Inflammatory macrophage treated with lipopolysaccharide for 4 hours (primary cell): ENCODE measurements around the gene DQX1.

Experiments
- DNase-seq: peaks from one replicate; pipeline ENCODE4 v3.0.0-alpha.2; 2020

Gene DQX1

DNA sequence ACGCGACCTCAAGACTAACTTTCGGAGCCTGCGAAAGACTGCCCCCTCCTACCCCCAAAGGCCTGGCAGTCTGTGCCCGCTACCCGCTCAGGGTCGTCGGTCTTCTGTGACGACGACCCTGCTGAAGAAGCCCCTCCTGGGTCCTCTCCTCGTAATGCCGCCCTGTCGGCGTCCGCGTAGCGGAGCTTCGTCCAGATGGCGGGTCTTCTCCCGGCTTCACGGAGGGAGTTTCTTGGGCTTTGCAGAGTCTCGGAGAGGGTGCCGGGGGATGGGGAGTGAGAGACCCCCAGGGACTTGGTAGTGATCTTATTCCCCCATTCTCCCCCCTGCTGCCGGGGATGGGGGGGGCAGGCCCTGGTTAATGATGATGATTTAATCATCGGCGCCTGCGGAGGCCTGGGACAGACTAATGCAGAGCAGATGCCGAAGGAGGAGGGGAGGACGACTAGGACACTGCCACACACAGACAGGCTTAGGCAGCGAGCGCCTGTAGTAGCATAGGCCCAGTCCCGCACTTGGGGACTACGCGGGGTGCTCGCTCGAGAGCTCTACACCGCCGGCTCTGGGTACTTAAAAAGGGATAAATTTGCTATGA, 18.0 kb downstream of the DQX1 start:
- DNase-seq: no peak

DNA sequence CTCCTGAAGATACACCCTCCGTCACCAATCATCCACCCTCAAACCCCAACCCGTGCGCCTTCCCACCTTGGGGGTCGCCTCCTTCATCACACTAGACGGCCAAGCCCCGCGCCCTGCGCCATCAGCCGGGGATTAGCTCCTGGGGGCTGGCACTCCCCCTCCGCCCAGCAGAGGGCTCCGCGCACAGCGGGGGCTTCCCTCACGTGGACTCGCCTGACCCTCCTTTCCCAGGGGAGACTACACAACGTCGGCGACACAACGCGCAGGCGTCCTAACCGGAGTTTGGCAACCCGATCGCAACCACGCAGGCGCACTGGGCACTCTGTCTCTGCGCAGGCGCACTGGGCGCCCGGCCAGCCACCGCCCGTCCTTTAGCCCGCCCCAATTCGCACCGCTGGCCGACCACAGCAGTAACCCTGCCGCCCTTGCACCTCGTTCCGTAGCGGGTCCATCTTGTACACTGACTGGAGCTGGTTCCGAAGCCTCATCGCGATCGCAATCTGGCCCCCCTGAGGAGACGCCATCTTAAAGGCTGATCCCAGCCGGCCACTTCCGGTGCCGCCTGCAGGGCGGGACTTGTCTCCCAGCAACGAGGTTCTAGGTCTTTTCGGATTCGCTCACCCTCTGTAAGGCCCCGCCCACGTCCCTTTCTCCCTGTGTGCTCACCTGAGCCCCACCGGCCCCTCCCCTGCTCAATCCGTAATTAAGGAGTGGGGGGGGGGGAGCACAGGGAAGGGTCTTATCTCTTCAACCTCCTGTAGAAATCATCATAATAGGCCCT, 18.7 kb downstream of the DQX1 start, which contains the start of gene PCGF1:
PCGF1 (minus strand) TSS at position 551 of the 781 bp plus-strand sequence; CDS start at position 524, 27 bp downstream.
- DNase-seq: peak; percentile 99

DNA sequence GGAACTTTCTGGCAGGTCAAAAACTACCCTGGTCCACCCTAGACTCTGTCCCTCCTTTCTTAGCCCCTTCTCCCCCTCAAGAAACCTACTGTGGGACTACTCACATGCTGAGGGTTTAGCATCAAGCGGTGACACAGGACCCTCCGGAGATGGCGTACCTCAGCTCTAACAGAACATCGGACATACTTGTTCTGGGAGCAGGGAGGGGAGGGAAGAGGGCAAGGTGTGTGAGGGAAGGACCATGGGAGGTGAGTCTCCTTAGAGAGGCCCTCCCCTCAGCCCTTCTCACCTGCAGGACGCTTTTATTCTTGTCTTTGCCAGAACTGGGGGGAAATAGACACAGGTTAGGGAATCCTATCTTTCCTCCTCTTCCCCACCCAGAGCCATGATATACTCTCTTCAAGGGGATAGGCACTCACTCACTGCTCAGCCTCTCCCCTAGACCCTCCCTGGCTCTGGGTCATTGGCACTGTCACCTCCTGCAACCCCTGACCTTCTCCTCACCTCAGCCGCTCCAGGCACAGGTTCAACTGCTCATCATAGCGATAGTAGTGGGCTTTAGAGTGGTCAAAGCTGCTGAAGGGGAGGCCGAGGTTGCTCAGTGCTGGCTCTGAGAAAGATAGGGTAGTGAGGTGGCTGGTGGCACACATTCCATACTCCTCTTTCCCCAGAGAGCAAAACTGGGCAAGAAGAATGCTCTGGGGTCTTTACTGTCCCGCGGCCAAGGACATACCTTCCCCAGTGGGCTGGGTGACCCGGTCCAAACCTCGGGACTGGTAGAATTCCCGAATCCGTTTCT, 20.4 kb downstream of the DQX1 start:
- DNase-seq: no peak

DNA sequence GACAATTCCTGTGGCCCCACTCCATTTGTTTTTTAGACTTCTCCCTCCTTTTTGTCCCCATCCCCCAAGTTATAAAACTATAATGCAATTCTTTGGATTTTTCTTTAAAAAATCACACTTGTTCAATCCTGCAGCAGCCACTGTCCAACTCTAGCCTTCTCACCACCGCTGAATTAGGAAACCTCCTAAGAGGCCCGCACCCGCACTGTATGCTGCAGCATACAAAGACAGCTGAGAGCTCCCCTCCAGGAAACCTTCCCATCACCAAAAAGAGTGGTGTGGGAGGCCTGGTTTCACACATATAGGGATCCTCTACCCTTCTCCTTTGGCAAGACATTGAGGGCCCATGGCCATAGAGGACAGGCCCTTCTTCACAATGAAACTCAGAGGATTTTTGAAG, 21.4 kb downstream of the DQX1 start:
- no peak for DNase-seq

DNA sequence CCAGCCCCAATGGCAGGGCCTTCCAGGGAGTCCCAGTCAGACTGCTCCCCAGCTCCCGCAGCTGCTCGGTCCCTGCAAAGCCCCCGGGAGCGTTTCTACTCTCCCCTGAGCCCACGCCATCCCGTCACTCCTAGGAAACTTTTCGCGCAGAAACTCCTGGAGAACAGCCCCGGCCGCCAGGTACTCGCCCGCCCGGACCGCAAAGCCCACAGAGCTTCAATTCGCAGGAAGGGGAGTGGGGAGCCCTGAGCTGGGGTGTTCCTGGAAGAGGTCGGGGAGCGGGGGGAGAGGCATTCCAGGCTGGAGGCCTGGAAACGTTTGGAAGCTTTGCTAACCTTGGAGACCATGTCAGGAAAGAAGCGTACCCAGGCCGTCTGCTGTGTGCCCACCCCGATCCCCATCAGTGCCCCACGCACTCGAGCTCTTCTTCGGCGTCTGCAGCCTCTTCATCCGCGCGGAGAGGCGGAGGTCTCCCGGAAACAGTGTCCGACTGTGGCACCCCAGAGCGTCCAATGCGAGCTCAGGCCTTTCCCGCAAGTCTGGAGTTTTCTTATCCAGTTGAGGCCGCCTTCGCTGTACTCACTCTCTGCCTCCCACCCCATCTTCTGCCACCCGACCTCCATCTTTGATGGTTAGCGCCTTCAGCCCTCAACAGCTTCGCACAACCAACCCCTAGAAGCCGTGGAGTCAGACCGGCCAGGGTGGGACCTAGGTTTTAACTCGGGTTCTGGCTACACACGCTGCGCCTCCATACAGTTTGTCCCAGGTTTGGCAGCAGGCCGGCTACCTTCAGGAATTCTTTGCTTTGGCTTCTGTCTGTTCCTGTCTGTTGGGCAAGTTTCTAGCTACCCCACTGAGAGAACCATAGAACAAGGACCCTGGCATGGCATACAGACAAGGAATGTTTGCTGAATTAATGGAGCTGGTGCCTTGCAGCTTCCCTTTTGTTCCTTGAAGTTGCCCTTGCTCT, 22.2 kb downstream of the DQX1 start:
- DNase-seq: no peak

DNA sequence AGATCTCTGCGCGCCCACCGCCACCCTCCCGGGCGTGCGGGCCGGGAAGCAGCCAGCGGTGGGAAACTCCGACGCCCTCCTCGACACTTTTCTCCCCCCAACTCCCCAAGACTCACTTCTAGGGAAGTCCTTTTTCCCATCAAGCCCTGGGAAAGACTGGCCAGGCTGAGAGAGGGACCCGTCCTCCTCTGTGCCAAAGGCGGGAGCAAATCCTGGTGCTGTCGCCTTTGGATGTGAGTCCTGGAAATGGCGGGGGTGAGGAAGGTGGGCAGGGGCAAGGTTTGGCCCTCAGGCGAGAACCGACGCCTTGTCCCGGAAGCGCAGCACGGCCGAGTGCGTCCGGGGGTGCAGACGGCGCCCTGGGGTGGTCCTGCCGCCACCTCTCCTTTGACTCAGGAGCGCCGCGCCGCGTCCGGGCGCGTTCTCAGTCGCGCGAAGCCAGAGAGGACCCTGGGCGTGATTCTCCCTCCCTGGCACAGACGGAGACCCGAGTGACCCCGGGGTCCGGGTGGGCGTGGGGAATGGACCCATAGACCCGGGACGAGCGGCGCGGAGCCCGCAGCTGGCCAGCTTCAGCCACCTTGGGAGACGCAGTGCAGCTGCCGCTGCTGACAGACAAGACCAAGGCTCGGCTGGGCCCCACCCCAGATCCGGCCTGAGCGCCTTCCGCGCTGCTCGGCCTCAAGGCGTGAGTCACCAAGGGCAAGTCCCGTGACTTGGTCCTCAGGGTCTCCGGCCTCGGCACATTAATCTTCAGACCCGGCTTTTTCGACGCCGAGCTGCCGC, 23.1 kb downstream of the DQX1 start:
- peak; percentile 83 for DNase-seq

DNA sequence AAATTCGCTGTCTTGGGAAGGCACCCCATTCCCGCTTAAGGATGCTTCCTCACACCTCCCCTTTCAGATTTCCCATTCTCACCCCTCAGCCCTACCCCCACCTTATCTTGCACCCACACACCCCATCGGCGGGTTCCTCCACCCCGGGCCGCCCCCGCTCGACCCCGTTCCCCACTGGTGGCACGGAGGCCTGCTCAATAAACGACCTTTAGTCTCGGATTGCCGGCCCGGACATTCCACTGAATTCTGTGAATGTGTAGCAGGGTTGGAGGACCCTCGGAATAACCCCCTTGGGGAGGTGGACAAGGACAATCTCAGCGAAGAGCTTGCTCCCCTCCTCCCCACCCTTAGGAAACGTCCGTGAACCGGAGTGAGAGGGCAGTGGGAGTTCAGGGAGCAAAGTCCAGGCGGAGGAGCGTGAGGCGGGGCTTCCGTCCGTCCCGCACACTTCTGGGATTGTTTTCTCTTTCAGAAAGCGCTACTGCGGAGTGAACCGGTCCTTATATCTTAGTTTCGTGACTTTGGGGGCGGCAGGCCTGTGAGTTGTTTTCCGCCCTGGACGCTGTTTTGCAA, 23.8 kb downstream of the DQX1 start:
- peak; percentile 46 for DNase-seq

DNA sequence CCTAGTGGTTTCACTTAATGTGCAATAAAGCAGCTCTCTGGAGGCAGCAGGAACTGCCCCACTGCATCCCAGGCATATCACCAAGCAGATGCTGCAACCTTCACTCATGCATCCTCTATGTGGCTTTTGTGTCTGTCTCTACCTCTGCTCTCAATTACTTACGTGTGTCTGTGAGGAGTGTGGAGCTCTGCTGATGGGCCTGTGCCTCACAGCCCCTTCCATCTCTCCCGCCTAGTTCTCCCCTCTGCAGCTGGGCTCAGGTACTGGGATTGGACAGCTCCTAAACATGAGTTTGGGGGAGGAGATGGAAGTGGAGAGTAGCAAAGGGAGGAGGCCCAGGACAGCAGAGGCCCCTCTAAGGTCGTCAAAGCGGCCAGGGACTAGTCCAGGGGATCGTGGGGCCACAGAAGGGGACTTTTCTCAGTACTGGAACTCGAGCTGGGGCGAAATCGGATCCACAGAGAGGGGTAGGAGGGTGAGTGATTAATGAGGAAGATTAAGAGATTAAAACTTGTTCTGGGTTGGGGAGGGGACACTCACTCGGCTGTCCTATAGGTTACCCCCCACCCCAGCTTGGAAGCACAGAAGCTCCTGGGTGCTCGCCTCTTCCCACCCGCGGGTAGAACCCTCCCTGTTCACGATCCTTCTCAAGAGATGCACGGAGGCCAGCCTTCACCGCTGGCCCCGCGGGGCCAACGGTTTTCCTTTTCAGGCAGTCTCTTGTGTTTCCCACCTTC, 24.5 kb downstream of the DQX1 start:
- no peak for DNase-seq

DNA sequence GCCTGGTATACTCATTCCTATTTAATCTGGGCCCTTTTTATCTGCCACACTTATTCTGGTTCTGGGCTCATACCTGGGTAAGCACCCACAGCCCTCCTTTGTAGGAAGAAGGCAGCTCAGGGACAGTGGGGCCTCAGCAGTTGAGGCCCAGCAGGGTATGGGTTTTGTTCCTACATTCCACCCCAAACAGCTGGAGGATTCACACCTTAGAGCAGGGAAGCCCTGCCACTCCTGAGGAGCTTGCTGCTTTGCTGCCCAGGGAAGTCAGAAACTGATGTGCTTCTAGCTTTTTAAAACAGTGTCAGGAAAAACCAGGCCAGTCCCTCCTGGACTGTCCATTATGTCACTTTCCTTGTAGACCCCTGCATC, 25.5 kb downstream of the DQX1 start:
- DNase-seq: no peak

DNA sequence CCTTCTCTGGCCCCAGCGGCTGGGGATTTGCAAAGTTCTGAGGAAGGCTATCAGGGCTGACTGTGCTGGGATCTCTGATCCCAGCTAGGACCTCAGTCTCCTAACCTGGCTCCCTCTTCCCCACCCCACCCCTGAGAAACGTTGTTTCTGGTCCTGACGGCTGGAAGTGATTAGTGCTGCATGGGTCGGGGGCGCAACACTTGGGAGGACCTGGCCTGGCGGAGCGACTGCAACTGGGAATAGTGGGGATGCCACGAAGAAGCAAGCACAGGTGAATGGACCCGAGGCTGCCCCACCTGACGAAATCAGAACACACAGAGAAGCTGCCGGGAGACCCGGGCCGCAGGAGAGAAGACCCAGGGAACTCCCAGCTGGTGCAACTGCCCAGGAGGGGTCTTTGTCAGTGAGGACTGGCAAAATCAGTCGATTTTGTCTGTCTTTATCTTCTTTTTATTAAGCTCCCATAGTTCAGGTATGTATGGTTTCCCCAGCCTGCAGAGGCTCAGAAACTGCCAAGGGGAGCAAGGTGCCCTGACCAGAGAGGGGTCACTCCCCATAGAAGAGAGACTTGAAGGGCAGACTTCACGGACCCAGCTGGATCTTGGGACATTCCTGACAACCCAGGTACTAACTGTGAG, 26.0 kb downstream of the DQX1 start:
- DNase-seq: no peak

DNA sequence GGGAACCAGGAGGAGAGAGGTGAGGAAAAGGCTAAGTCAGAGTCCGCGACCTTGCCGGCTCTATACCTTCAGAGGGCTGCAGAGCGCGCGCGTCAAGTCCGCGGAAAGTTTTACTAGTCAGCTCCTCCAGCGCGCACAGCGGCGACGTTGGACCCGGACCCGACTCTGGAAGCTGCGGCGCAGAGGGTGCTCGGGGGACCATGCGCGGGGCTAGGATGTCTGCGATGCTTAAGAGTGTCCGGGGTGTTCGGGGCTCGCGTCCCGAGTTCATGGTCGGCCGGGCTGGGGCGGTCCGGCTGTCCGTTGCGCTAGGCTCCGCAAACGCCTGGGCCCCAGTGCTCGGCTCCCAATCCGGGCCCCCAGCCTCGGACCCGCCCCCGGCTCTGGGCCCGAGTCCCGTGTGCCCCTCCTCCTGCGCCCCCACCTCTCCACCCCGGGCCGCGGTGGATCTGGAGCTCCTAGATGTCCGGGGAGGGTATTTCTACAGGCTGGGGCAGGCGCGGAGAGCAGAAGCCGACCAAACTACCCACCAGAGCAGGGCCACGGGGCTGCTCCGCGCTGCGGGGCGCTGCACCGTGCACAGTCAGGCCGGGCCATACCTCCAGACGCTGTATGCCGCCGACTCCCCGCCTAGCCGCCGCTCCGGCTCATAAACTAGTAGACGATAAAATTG, 26.6 kb downstream of the DQX1 start, which contains the start of gene LBX2:
LBX2 (minus strand) TSS at position 337 of the 673 bp plus-strand sequence; CDS start at position 271, 66 bp downstream.
- no peak for DNase-seq

DNA sequence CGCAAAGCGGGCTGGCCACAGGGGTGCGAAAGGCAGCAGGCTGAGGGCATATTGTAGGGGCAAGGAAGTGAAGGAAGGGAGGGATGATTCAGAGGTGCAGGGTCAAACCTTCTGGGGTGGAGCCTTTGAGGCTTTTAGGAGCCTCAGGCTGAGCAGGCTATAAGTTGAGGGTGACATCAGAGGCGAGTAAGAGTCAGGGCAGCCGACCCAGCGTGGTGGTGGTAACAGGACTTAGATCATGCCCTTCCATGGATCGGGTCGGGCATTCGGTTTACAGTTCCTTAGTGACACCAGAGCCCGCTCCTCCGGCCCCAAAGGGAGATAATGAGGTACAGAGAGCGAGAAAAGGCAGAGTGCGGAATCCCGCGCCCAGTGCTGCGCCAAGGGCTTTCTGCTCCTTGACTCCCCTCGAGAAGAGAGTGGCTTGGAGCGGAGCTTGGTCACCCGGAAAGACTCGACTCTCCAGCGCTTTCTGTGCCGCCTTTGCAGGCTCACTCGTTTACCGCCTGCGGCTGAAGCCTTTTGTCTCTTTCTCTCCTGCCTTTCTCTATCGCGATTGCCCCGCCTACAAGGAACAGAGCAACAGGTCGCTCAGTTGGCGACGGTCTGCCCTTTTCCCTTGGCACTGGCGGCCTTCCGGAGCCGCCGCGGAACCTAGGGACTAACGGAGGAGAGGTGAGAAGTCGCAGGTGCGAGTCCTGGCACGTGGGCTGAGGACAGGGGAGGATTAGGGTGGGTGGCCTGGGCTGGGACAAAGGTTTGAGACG, 27.3 kb downstream of the DQX1 start:
- DNase-seq: peak; percentile 52

DNA sequence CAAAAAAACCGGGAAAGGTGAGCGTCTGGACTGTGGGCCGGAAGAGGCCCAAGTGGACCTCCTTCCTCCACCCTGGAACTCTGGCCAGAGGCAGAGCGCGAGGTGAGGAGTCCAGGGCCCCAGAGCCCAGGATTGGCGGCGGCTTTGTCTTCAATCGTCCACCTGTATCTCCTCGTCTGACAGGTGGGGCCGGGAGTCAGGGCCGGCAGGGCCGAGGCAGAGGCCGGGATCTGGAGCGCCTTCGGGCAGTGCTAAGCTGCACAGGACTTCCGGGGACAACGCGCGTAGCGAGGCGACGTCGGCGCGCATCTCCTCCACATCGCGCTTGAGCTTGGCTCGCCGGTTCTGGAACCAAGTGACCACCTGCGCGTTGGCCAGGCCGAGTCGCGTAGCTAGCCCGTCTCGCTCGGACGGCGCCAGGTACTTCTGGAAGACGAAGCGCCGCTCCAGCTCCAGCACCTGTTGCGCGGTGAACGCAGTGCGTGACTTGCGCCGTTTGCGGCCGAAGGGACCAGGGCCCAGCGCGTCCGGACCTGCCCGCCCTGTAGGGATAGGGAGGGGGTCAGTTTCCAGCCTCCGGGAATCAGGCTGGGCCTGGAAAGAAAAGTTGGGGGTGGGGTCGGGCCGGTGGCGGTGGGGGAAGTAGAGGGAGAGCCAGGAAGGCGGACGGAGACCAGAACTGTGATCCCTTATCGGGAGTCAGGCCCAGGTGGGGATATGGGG, 28.1 kb downstream of the DQX1 start:
- DNase-seq: peak; percentile 36

DNA sequence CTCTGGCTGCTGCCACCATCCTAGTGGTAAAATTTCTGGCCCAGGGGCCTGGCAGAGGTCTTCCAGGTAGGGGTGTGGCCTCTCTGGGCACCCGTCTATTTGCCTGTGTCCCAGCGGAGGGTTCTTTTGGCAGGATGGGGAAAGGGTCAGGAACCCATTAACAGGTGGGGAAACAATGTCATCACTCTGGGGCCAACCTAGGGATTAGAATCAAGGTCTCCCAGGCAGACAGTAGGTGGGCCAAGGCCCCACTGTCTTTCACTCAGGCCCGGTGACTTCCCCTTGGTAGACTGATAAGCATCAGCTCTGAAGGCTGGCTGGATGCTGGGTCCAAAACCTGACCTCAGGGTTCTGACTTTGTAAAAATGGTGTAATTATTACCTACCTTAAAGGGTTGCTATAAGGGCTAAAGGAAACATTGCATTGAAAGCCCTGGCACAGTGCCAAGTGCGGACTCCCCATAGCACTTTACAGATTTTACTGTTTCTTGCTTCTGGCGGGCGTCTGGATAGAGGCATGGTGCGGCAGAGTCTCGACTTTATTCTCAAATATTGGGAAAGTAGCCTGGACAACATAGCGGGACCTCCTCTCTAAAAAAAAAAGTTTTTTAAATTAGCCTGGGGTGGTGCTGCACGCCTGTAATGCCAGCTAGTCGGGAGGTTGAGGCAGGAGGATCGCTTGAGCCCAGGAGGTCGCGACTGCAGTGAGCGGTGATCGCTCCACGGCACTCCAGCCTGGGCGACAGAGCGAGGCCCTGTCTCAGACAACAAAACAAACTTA, 28.8 kb downstream of the DQX1 start:
- DNase-seq: no peak

DNA sequence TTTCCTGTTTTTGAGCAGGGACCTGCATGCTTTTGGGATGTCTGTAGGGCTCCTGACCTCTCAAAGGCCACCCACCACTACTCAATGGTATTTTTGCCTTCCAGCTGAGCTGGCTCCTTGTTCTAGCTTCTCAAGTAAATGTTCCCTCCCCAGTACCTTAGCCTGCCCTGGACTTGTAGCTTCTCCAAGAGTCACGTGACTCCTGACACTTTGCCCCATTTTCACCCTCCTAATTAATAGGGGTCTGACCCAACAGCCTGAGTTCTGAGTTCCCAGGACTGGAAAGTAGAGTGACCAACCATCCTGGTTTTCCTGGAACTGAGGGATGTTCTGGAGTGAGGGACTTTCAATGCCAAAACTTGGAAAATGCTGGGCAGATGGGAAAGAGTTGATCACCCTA, 30.6 kb downstream of the DQX1 start:
- no peak for DNase-seq

DNA sequence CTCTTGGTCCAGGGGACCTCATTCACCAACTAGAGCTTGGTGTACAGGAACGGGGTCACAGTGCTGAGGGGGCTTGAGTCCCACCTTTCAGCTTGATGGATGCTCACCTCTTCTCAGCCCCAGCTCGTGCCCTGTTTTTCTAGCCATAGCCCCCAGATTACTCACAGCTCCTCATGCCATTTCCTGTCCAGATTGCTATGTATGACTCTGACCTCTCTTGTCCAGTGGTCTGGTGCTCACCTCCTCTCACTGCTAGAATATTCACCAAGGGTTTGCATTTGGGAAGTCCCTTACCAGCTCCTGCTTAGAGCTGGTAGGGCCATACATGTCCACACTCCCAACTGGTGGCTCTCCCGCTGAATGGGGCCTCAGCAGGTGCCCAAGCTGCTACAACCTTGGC, 32.5 kb downstream of the DQX1 start:
- no peak for DNase-seq
